Stimulated activated CD8-positive, alpha-beta memory T cell treated with anti-CD3 and anti-CD28 coated beads, Interleukin-7, amount 100 ng/mL, for 4 hours (primary cell): Measurements from ENCODE around the gene MED29.

Experiments
- DNase-seq, 2 donors: peaks; one replicate each; pipeline ENCODE4 v3.0.0-alpha.2; 2020; ENCODE audit warnings: low read depth in 2 of 2

Gene MED29

GRCh38 chr19:39390751-39391437 lies at the start of gene MED29, which contains the start of gene PAF1:
Gene MED29, plus strand, starts transcription at chr19:39391378. Its CDS starts 45 bp downstream, at chr19:39391423.
Gene PAF1, minus strand, starts transcription at chr19:39391106. Its CDS starts 242 bp downstream, at chr19:39390864.
- peak; percentile 93 to 96 for DNase-seq

- peak; percentile 98 to 100 for DNase-seq
Observed at GRCh38 chr19:39341719-39342604, 49.2 kb upstream of the MED29 start, which contains the start of gene SAMD4B. Gene SAMD4B, plus strand, starts transcription at chr19:39342421. Its CDS starts 14,473 bp downstream, at chr19:39356894.

- no peak for DNase-seq
Observed at GRCh38 chr19:39342647-39343305, 48.4 kb upstream of the MED29 start.

GRCh38 chr19:39345956-39346355 lies 45.2 kb upstream of the MED29 start:
- DNase-seq, result no peak

GRCh38 chr19:39347332-39348164 lies 43.6 kb upstream of the MED29 start:
- DNase-seq, result no peak

GRCh38 chr19:39349326-39349725 lies 41.9 kb upstream of the MED29 start:
- no peak for DNase-seq

GRCh38 chr19:39350156-39350555 lies 41.0 kb upstream of the MED29 start:
- DNase-seq, result no peak

GRCh38 chr19:39351537-39352064 lies 39.6 kb upstream of the MED29 start:
- DNase-seq, result no peak

- no peak for DNase-seq
Observed at GRCh38 chr19:39352381-39353255, 38.6 kb upstream of the MED29 start.

GRCh38 chr19:39355253-39355652 lies 35.9 kb upstream of the MED29 start:
- DNase-seq, result no peak

- no peak for DNase-seq
Observed at GRCh38 chr19:39356073-39356472, 35.1 kb upstream of the MED29 start.

- no peak for DNase-seq
Observed at GRCh38 chr19:39356647-39357046, 34.5 kb upstream of the MED29 start.

GRCh38 chr19:39359026-39359425 lies 32.2 kb upstream of the MED29 start:
- DNase-seq, result no peak

GRCh38 chr19:39360599-39360998 lies 30.6 kb upstream of the MED29 start:
- no peak for DNase-seq

- DNase-seq, result no peak
Observed at GRCh38 chr19:39362682-39363657, 28.2 kb upstream of the MED29 start.

- no peak for DNase-seq
Observed at GRCh38 chr19:39363901-39364457, 27.2 kb upstream of the MED29 start.

GRCh38 chr19:39365531-39365930 lies 25.6 kb upstream of the MED29 start:
- no peak for DNase-seq

- DNase-seq, result no peak
Observed at GRCh38 chr19:39369200-39369599, 22.0 kb upstream of the MED29 start.
